GM19467 (cell line): ENCODE data around the gene NUAK1.
"Not testable (repeated sequence)": the region's sequence is repeated elsewhere in the genome, so short reads cannot be mapped to it uniquely, and the experiment has no call there.

Experiments
- ATAC-seq: cut with Tn5 transposase; IDR thresholded peaks from one replicate; pipeline ENCODE4 v1.9.1; 2021; ENCODE audit warnings: mild to moderate bottlenecking, moderate library complexity; ENCODE audit not compliant: unreplicated experiment

NUAK1 gene

DNA sequence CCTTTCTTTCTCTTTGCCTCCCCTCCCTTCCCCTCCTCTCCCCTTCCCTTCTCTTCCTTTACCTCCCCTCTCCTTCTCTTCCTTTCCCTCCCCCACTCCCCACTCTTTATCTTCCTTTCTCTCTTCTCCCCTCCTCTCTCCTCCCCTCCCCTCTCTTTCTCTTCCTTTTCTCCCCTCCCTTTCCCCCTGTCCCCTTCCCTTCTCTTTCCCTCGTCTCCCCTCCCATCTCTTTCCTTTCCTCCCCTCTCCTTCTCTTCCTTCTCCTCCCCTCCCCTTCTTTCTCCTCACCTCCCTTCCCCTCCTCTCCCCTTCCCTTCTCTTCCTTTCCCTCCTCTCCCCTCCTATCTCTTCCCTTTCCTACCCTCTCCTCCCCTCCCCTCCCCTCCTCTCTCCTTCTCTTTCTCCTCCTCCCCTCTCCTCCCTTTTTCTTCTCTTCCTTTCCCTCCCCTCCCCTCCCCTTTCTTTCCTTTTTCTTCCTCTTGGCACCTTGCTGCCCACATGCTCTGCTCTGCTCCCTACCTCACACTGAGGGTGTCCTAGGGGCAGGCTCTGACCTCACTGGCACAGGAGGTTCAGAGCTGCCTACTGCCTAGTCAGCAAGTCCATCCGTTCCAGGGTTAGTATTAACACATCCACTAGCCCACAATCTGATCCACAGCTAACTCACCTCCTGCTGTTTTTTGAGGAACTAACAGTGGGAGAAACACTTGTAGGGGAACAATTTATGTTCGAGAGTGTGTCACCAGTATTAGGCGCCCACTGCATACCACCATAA, 101.0 kb downstream of the NUAK1 start:
- ATAC-seq = no peak

DNA sequence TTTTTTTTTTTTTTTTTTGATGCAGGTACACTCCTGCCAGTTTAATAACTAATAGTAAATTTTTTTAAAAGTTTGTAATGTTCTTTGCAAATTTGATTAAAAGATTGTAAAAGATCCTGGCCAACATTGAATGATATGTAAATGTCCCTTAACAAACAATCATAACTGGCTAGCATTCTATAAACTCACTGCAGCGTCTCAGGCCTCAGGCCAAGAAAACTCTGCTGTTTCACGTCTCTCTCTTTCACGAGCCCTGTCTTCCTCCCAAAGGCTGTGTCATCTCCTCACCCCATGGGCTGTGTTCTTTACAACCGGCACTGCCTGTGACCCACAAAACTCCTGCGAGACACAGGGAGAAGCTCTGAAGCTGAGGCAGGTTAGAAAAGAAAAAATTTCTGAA, 103.3 kb downstream of the NUAK1 start:
- no peak for ATAC-seq

DNA sequence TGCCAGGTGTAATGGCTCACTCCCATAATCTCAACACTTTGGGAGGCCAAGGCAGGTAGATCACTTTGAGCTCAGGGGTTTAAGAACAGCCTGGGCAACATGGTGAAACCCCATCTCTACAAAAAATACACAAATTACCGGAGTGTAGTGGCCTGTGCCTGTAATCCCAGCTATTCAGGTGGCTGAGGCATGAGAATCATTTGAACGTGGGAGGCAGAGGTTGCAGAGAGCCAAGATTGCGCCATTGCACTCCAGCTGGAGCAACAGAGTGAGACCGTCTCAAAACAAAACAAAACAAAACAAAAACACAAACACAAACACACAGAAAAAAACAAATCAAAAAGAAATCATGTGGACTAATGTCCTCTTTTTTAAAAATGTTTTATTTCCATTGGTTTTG, 104.4 kb downstream of the NUAK1 start:
- no peak for ATAC-seq

DNA sequence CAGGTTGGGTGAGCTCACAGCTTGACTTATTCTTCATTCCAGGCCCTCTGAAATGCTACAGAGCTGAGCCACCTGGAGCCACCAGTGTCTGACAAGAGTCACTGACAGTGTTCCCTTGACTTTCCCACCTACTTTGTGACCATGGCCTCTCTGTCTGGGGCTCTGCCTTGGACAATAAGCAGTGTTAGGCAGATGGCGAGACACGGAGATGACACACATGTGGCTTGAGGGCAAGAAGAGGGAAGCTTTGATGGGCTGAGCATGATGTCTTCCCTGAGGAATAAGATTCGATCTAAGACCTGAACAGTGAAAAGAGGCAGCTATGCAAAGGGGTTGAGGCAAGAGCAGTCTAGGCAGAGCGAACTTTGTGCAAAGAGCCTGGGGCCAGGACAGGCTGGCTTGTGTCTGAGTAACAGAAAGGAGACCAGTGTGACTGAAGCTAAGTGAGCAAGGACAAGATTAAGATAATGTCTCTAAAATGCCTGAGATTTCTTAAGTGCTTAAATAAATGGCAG, 105.5 kb downstream of the NUAK1 start:
- ATAC-seq = no peak

DNA sequence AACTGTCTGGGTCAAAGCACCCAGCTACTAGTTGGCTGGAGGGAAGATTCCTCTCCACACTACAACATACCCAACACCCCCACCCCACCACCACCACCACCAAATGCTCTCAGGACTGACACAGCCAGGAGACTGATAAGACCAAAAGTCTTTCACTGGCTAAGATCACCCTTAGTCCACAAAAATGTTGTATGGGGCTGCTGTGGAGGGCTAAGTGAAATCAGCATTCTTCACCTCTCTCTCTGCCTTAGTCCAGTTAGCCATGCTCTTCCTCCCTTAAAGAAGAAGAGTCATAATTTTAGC, 106.2 kb downstream of the NUAK1 start:
- no peak for ATAC-seq

DNA sequence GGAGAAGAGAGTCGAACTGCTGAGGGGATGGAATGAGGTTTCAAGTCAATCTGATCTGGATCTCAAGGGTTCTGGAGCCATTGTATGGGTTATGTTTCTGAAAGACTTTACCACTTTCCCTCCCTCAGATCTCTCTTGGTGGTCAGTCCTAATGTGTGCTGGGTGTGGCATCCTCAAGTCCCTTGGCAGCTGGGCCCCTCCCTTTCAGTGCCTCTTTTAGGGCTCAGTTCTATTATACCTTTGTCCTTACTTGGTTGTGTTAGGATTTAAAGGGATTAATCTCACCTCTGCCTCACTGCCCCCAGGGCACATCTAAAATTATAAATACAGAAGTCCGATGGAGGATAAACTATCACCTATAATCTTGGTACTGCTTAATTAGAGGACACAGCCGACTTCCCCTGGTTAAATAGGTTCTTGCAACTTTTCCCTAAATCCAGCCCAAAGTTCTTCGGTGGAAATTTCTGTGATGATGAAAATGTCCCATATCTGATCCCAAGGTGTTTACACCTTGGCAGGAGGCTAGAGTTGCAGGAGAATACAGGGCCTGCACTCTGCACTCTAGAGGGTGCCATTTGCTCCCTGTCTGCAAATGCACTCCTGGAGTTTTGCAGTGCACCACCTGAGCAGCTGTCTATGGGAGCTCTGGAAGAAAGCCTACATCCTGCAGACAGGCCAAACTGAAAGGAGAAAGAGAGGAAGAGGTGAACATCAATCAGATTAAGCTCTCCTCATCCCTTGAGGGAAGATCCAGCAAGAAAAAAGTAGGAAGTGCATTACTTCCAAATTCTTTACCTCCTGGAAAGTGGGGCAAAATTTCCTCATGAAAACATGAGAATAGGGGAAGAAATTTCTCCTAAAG, 106.8 kb downstream of the NUAK1 start:
- ATAC-seq = no peak

DNA sequence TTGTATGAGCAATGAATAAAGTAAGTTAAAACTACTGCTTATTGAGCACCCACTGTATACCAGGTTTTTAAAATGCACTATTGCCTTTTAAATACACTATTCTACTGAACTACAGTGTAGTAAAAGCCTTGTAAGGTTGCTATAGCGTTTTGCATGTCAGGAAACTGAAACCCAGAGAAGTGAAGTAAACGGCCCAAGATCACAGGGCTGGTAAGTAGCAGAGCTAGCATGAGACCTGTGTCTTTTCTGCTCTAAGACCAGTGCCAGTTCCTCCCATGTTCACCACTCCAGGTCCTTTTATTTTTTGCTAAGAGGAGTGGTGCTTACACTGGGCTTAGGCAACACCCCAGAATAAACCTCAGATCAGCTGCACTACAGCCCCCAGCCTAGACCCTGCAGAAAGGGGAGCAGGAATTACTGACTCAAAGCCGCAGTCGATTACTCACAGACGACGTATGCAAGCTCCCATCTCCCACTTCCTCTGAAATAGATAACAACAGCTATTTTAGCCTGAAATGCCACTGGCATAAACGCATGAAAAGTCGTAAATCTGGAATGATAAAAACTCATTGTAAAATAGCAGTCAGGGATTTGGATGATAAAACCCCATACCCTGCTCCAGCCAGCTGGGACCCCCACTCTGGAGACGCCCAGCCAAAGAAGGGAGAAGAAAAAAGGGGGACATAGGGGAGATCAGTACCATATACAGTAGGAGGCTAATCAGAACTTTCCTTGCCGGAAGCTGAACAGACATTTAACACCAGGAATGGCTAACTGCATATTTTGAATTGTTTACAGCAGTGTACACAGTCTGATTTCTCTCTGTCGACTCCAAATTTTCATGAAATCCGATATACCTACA, 108.3 kb downstream of the NUAK1 start:
- ATAC-seq = no peak

DNA sequence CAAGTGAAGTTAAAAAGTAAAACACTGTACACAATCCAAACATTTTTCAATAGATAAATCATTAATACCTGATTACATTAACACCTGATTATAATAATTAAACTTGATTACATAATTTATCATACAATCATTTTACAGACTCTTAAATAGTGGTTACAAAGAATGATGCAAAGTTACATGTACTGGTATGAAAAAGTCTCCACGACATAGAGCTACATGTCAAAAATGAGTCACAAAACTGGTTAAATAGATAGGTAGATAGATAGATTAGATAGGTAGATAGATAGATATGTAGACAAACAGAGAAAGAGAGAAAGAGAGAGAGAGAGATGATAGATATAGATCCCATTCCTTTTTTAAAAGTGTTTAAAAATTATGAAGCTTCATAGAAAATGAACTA, 109.2 kb downstream of the NUAK1 start:
- ATAC-seq = no peak

DNA sequence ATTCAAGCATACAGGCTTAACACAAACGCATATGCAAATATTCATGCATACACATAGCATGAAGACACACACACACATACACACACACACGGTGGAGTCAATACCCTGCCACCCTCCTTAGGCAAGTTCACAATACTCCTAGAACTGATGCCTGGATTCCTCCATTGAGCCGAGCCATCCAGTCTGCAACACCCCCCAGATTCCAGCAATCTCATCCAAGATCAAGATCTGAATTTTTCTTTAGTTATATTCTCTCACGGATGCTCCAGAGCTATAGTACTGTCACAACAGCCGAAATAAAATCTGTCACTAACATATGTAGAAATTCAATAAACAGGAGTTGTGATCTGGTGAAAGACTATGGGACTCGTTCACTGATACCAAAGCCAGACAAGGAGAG, 110.8 kb downstream of the NUAK1 start:
- no peak for ATAC-seq

DNA sequence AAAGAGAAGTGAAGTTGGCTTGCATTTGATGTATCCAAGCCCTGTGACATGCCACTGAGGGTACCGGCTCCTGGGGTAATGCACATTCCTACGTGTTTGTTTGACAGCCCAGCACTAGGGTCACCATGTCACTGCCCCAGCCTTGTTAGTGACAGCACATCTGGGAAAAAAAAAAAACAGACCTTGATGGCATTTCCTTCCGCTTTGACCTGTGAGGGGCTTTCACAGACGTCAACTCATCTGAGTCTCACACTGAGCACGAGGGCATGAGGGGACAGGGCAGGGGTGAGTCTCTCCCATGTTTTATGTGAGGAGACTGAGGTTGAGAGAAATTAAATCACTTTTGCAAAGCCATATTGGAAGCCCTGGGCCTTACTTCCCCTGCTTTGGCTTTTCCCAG, 111.5 kb downstream of the NUAK1 start:
- no peak for ATAC-seq

DNA sequence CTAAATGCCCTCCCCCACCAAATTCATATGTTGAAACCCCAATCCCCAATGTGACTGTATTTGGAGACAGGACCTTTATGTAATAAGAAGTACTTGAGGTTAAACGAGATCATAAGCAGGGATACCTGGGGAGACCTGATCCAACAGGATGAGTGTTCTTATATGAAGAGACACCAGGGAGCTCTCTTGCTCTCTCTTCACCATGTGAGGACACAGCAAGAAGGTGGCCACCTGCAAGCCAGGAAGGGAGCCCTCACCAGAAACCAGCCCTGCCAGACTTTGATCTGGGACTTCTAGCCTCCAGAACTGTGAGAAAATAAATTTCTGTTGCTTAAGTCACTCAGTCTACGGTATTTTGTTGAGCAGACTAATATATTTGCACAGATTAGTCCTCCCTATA, 113.6 kb downstream of the NUAK1 start:
- ATAC-seq = no peak

DNA sequence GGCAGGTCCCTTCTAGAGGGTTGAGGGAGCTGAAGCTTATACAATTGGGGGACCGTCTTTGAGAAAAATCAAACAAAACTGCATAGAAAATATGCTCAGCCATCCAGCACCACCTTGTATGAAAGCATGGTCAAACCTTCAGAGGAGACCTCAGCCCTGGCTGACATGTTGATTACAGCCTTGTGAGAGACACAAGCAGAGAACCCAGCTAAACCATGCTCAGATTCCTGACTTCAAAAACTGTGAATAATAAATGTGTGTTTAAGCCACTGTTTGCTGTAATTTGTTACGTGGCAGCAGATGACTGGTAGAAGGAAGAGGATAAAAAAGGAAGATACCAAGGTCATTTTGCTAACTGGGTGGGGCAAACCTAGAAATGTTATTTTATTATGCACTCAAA, 115.7 kb downstream of the NUAK1 start:
- no peak for ATAC-seq

DNA sequence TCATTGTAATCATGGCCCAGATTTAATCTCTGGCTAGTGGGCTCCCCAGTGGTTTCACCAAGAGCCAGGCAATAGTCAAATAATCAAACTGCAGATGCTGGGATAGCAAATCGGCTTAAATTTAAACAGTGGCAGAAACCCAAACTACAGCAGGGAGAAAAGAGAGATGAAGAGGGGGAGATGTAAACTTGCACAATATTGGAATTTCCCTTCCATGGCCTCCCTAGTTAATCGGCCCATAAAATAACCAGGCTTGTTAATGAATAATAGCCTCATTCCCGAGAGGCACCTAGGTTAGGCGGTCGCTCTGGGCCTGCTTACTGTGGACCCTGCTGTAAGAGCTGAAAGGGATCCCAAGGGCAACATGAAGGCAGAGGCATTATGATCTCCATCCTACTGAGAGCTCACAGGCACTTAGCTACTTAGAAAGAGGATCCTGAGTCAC, 116.2 kb downstream of the NUAK1 start:
- ATAC-seq = no peak

DNA sequence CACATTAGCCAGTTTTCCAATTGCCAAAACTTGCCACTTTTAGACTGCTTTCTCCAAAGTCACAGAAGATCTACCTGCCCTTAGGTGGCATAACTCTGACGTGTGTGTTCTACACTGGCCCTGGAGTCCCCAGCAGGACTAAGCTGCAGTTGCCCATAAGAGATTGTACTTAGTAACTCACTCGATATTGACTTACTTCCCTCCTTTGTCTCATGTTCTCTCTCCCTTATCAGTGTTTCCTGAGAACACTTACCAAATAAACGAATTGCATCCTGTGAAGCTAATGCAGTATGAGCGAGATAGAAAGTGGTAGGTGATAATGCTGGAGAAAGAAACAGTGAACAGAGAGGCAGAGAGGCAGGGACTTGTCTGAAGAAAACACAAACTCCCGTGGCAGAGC, 117.2 kb downstream of the NUAK1 start:
- ATAC-seq = no peak

DNA sequence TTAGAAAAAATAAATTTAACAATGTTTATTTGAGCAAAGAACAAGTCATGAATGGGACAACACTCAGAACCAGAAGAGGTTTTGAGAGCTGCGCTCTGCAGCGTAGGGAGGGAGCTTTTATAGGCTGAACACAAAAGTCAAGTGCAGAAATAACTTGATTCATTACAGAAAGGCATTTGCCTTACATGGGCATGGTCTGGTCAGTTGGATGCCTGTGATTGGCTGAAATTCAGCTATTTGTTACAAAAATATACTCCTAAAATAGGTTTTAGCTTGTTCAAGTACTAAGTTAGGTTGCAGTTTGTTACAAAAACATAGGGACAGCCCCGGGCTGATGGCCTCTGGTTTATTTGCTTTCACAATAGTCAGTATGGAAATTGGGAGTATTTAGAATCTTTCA, 118.0 kb downstream of the NUAK1 start:
- no peak for ATAC-seq

DNA sequence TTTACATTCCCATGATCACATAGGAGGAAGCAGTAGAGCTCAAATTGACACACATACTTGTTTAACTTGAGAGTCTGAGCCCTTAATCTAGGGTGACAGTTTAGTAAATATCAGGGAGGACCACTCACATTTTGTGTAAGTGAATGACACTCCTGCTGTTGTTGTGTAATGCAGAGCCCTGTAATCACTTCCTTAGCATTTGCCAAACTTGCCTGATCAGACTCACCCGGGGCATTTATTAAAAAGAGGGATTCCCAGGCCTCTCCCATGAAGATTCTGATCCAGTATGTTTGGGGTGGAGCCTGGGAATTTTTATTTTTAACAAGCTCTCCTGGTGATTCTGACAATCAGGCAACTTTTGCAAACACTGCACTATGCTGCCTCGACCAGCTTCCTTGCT, 119.6 kb downstream of the NUAK1 start:
- no peak for ATAC-seq

DNA sequence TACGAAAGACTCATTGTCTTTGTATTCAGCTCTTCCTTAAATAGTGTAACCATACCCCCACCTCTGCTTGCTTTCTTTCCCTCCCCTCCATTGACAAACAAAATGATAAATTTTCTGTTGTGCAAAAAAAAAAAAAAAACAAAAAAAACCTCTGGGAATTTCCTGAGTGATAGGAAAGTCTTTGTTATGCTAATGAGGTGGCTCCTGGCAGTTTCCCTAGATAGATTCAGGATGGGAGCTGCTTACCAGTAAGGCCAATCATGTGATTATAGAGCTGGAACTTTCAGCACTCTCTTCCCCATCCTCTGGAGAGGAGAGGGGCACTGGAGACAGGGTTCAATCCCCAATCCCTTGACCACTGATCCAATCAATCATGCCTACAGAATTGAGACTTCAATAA, 120.5 kb downstream of the NUAK1 start:
- ATAC-seq = no peak

DNA sequence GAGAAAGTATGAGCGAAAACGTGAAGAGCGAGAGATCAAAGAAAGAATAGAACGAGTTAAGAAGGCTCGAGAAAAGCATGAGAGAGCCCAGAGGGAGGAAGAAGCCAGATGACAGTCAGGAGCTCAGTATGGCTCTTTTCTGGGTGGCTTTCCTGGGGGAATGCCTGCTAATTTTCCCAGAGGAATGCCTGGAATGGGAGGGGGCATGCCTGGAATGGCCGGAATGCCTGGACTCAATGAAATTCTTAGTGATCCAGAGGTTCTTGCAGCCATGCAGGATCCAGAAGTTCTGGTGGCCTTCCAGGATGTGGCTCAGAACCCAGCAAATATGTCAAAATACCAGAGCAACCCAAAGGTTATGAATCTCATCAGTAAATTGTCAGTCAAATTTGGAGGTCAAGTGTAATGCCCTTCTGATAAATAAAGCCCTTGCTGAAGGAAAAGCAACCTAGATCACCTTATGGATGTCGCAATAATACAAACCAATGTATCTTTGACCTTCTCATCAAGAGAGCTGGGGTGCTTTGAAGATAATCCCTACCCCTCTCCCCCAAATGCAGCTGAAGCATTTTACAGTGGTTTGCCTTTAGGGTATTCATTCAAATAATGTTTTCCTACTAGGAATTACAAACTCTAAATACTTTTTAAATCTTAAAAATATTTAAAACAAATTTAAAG, 122.0 kb downstream of the NUAK1 start:
- ATAC-seq = not testable (repeated sequence)

DNA sequence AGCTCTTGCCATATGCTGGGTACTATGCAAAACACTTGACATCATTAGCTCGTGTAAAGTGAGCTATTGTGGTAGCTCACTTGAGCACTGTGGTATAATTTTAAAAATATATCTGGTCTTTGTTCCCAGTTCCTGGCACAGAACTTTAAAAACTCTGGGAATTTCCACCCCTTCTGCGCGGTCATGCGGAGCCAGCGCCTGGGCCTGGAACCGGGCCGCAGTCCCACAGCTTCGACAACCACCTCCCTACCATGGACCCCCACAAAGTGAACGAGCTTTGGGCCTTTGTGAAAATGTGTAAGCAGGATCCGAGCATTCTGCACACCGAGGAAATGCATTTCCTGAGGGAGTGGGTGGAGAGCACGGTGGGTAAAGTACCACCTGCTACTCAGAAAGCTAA, 123.1 kb downstream of the NUAK1 start:
- ATAC-seq = no peak

DNA sequence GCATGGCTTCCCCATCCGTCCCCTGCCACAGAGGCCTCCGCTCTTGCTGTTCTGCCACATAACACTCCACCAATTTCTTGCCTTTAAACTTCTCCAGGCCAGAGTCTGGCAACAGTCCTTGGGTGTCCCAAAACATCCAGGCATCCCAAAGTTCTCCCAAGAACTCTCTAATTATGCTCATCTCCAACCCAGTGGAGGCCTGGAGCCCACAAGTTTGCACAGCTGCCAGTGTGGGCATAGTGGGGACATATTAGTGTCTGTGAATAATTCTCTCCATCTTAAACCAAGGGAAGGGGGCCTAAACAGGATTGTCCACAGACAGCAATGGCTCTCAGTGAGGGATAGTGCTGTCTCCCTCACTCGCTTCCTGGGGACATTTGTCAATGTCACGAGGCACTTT, 124.8 kb downstream of the NUAK1 start:
- ATAC-seq = no peak
